Glomerular visceral epithelial cell (primary cell): ENCODE results near the gene HNRNPM.
A peak's percentile ranks its signal among the peaks of the same experiment; 100 is the strongest.
"Not testable (repeated sequence)": the region's sequence is repeated elsewhere in the genome, so short reads cannot be mapped to it uniquely, and the experiment has no call there.

Source experiments
- DNase-seq: peaks from one replicate; pipeline ENCODE4 v3.0.0-alpha.2; 2016; ENCODE audit errors: extremely low spot score

The HNRNPM gene

GRCh38 chr19:8444677-8445487, at the start of gene HNRNPM:
Gene HNRNPM (plus strand): TSS chr19:8444975. CDS start chr19:8444999, 24 bp downstream.
- DNase-seq, result peak; percentile 99

GRCh38 chr19:8395621-8396082, 49.1 kb upstream of the HNRNPM start:
- no peak for DNase-seq

GRCh38 chr19:8396185-8396562, 48.6 kb upstream of the HNRNPM start:
- no peak for DNase-seq

- DNase-seq, result peak; percentile 62
Measured at GRCh38 chr19:8396563-8397203, 48.1 kb upstream of the HNRNPM start.

GRCh38 chr19:8397271-8397670, 47.5 kb upstream of the HNRNPM start:
- no peak for DNase-seq

GRCh38 chr19:8397746-8398310, 46.9 kb upstream of the HNRNPM start:
- no peak for DNase-seq

- DNase-seq, result peak; percentile 72
Measured at GRCh38 chr19:8398311-8398771, 46.4 kb upstream of the HNRNPM start.

- DNase-seq, result no peak
Measured at GRCh38 chr19:8399681-8400188, 45.0 kb upstream of the HNRNPM start.

GRCh38 chr19:8401981-8402411, 42.8 kb upstream of the HNRNPM start:
- DNase-seq, result no peak

GRCh38 chr19:8403098-8403819, 41.5 kb upstream of the HNRNPM start:
- no peak for DNase-seq

GRCh38 chr19:8403820-8404109, 41.0 kb upstream of the HNRNPM start:
- no peak for DNase-seq

- no peak for DNase-seq
Measured at GRCh38 chr19:8404391-8405151, 40.2 kb upstream of the HNRNPM start.

- DNase-seq, result not testable (repeated sequence)
Measured at GRCh38 chr19:8410718-8411117, 34.1 kb upstream of the HNRNPM start.

- peak; percentile 98 for DNase-seq
Measured at GRCh38 chr19:8412783-8413628, 31.8 kb upstream of the HNRNPM start, which contains the start of gene MARCHF2. Gene MARCHF2 (plus strand): TSS chr19:8413305. CDS start chr19:8421841, 8,536 bp downstream.

- no peak for DNase-seq
Measured at GRCh38 chr19:8413629-8413995, 31.2 kb upstream of the HNRNPM start.

- no peak for DNase-seq
Measured at GRCh38 chr19:8416796-8417195, 28.0 kb upstream of the HNRNPM start.

GRCh38 chr19:8421484-8422461, 23.0 kb upstream of the HNRNPM start:
- no peak for DNase-seq

- peak; percentile 95 for DNase-seq
Measured at GRCh38 chr19:8423817-8424223, 21.0 kb upstream of the HNRNPM start.

- not testable (repeated sequence) for DNase-seq
Measured at GRCh38 chr19:8425331-8425730, 19.4 kb upstream of the HNRNPM start.
